ENCODE results near the gene IRAK1BP1.

The IRAK1BP1 gene

DNA sequence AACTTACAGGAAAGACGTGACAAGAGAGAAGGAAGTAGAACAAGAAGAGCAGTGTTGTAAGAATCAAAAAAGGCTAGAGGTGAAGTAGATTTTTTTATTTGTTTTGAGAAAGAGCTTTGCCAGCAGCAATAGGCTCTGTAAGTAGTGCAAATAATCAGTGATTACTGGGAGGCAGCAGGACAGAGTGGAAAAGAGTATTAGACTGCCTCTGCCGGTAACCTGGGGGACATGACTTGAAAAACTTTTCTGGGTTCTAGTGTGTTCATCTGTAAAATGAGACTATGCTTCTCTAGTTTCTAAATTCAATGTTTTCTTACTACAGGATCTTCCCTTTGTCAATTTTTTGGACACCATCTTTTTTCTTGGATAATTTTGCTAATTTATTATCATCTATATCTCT, 5.8 kb upstream of the IRAK1BP1 start:
- H3K27ac ChIP-seq (ENCODE audit: poor library complexity, severe bottlenecking): no peak overlapping the region
- no peaks in the 10 kb centered on the region for H3K9me3 ChIP-seq (ENCODE audit: severe bottlenecking)
- DNase-seq (ENCODE audit: low spot score) (no peak), ATAC-seq (ENCODE audit: low read depth) (no peak)
- H3K4me1 ChIP-seq (ENCODE audit: insufficient read depth, poor library complexity, severe bottlenecking): no peaks in the 10 kb centered on the region
- TF ChIP-seq, protein P1, sequence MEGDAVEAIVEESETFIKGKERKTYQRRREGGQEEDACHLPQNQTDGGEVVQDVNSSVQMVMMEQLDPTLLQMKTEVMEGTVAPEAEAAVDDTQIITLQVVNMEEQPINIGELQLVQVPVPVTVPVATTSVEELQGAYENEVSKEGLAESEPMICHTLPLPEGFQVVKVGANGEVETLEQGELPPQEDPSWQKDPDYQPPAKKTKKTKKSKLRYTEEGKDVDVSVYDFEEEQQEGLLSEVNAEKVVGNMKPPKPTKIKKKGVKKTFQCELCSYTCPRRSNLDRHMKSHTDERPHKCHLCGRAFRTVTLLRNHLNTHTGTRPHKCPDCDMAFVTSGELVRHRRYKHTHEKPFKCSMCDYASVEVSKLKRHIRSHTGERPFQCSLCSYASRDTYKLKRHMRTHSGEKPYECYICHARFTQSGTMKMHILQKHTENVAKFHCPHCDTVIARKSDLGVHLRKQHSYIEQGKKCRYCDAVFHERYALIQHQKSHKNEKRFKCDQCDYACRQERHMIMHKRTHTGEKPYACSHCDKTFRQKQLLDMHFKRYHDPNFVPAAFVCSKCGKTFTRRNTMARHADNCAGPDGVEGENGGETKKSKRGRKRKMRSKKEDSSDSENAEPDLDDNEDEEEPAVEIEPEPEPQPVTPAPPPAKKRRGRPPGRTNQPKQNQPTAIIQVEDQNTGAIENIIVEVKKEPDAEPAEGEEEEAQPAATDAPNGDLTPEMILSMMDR (IDR thresholded peaks at IDR 0.05; ENCODE audit: poor library complexity, severe bottlenecking): peak; percentile 8
- H3K36me3 ChIP-seq (ENCODE audit: low read depth): no peaks in the 10 kb centered on the region
- no peak overlapping the region for H3K4me3 ChIP-seq (ENCODE audit: severe bottlenecking)
- no peaks in the 10 kb centered on the region for H3K27me3 ChIP-seq (ENCODE audit: insufficient read depth, poor library complexity, severe bottlenecking)

GRCh38 chr6:78863576-78863975, 3.8 kb upstream of the IRAK1BP1 start:
- Histone ChIP-seq H3K4me1 (ENCODE audit: insufficient read depth, poor library complexity, severe bottlenecking) (no peaks in the 10 kb centered on the region), H3K4me3 (ENCODE audit: severe bottlenecking) (no peak overlapping the region), H3K9me3 (ENCODE audit: severe bottlenecking) (no peaks in the 10 kb centered on the region), H3K27ac (ENCODE audit: poor library complexity, severe bottlenecking) (no peak overlapping the region), H3K27me3 (ENCODE audit: insufficient read depth, poor library complexity, severe bottlenecking) (no peaks in the 10 kb centered on the region), H3K36me3 (ENCODE audit: low read depth) (no peaks in the 10 kb centered on the region)
- DNase-seq (ENCODE audit: low spot score) (no peak), ATAC-seq (ENCODE audit: low read depth) (no peak)
- TF ChIP-seq, protein P1 (IDR thresholded peaks at IDR 0.05; ENCODE audit: poor library complexity, severe bottlenecking): no peak

GRCh38 chr6:78864957-78865356, 2.4 kb upstream of the IRAK1BP1 start:
- H3K4me1 ChIP-seq (ENCODE audit: insufficient read depth, poor library complexity, severe bottlenecking): peaks cover 3% of the 10 kb centered on the region
- H3K27me3 ChIP-seq (ENCODE audit: insufficient read depth, poor library complexity, severe bottlenecking): no peaks in the 10 kb centered on the region
- ATAC-seq (ENCODE audit: low read depth) (no peak), DNase-seq (ENCODE audit: low spot score) (no peak)
- no peak overlapping the region for H3K4me3 ChIP-seq (ENCODE audit: severe bottlenecking)
- TF ChIP-seq, protein P1 (IDR thresholded peaks at IDR 0.05; ENCODE audit: poor library complexity, severe bottlenecking): no peak
- H3K9me3 ChIP-seq (ENCODE audit: severe bottlenecking): no peaks in the 10 kb centered on the region
- no peaks in the 10 kb centered on the region for H3K36me3 ChIP-seq (ENCODE audit: low read depth)
- no peak overlapping the region for H3K27ac ChIP-seq (ENCODE audit: poor library complexity, severe bottlenecking)

DNA sequence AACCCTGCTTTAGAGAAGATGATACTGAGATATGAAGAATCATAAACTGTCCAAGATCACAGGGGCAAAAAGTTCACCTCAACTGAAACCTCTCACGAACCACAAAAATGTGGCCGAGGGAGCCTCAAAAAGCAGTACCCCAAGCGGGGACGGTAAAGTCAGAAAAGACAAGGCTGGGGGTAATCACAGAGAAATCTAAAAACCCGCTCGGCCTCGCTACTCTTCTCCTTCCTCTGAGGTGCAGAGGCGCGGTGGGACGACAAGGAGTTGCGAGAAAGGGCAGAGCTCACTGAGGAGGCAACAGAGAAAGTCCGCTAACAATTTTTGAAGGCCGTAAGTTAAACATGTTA, 356 bp upstream of the IRAK1BP1 start:
- Histone ChIP-seq H3K4me3 (ENCODE audit: severe bottlenecking) (peak overlapping the region; percentile 73), H3K36me3 (ENCODE audit: low read depth) (no peaks in the 10 kb centered on the region), H3K4me1 (ENCODE audit: insufficient read depth, poor library complexity, severe bottlenecking) (peaks cover 3% of the 10 kb centered on the region), H3K9me3 (ENCODE audit: severe bottlenecking) (no peaks in the 10 kb centered on the region), H3K27me3 (ENCODE audit: insufficient read depth, poor library complexity, severe bottlenecking) (no peaks in the 10 kb centered on the region), H3K27ac (ENCODE audit: poor library complexity, severe bottlenecking) (peak overlapping the region; percentile 14)
- peak; percentile 32 for ATAC-seq (ENCODE audit: low read depth)
- DNase-seq (ENCODE audit: low spot score): no peak
- TF ChIP-seq, protein P1 (IDR thresholded peaks at IDR 0.05; ENCODE audit: poor library complexity, severe bottlenecking): no peak

DNA sequence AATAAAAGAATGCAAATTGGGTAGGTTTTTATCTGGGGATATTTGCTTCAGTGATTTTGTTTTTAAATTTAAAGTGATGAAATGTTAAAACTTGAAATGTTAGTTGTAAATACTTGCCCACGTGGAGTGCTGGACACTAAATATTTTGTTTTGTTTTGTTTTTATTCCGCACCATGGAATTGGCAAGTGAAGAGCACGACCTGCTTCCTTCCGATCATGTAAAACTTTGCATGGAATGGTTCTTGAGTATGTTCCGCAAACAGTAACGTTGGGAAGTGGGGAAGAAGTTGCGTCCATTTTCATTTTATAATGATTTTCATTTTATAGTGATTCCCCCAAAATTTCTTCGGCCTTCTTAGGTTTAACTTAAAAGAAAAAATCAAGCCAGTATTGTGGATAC, 765 bp downstream of the IRAK1BP1 start:
- H3K4me1 ChIP-seq (ENCODE audit: insufficient read depth, poor library complexity, severe bottlenecking): peaks cover 3% of the 10 kb centered on the region
- no peaks in the 10 kb centered on the region for H3K27me3 ChIP-seq (ENCODE audit: insufficient read depth, poor library complexity, severe bottlenecking)
- H3K27ac ChIP-seq (ENCODE audit: poor library complexity, severe bottlenecking): peak overlapping the region; percentile 14
- no peak for ATAC-seq (ENCODE audit: low read depth)
- no peaks in the 10 kb centered on the region for H3K9me3 ChIP-seq (ENCODE audit: severe bottlenecking)
- H3K36me3 ChIP-seq (ENCODE audit: low read depth): no peaks in the 10 kb centered on the region
- H3K4me3 ChIP-seq (ENCODE audit: severe bottlenecking): peak overlapping the region; percentile 73
- DNase-seq (ENCODE audit: low spot score): no peak
- TF ChIP-seq, protein P1 (IDR thresholded peaks at IDR 0.05; ENCODE audit: poor library complexity, severe bottlenecking): peak; percentile 7

All from RWPE2 (cell line).